ENCODE data around the gene CLDN20.
"Not testable (repeated sequence)": the region's sequence is repeated elsewhere in the genome, so short reads cannot be mapped to it uniquely, and the experiment has no call there.

Gene CLDN20, protein sequence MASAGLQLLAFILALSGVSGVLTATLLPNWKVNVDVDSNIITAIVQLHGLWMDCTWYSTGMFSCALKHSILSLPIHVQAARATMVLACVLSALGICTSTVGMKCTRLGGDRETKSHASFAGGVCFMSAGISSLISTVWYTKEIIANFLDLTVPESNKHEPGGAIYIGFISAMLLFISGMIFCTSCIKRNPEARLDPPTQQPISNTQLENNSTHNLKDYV
- total RNA-seq = 0 reads per million in 3 donors

DNA sequence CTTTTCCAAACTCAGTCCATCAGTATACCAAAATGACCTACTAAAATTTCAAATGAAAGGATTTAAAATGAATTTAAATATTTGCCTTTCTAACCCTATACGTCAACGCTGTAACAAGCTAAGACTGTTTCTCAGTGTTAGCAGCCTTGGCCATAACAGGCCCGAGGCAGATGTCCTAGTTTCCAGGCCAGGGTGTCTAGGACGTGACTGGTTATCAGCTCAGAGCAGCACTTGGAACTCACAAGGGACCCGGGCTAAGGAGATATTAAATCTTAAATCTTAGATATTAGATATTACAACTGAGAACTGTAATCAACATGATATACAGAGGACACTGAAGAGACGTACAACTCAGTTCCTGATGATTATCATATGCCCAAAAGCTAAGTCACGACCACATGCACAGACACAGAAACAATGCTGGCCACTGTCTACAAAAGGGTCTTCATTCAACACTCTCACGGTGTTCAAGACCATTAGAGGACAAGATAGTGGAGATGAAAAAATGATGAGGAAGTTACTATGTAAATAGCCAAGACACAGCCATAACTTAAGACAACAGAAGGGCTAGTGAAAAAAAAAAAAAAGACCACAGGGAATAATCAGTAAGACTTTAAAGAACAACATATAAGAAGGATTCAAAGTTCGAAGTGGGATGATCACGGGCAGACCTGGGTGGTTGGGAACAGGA lies at the start of gene CLDN20:
TSS of gene CLDN20 (plus strand) at position 641 of the 691 bp plus-strand sequence. CDS start 11,707 bp downstream, outside the sequence.
- peaks cover 30% of the 10 kb centered on the region for H3K36me3 ChIP-seq (ENCODE audit: control insufficient read depth, insufficient read depth, low read length)
- no peak within 1 kb of the TSS for H3K4me3 ChIP-seq (ENCODE audit: insufficient read depth, low read depth, low read length, poor library complexity, severe bottlenecking)
- no peak within 1 kb of the TSS for H3K27ac ChIP-seq (ENCODE audit: insufficient read depth, low read length, poor library complexity, severe bottlenecking)

DNA sequence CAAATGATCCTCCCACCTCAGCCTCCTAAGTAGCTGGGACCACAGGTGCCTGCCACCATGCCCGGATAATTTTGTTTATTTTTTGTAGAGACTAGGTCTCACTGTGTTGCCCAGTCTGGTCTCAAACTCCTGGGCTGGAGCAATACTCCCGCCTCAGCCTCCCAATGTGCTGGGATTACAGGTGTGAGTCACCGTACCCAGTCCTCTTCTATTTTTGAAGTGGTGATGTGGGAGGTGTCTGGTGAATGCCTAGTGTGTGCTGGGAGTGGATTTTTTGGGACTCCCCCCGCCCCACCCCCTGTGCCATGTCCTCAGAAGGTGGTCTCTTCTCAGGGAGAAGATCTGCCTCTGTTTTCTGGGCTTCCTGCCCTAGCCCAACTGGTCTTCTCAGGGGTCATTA lies 47.9 kb upstream of the CLDN20 start:
- no peaks in the 10 kb centered on the region for H3K36me3 ChIP-seq (ENCODE audit: control insufficient read depth, insufficient read depth, low read length)
- H3K4me1 ChIP-seq (ENCODE audit: control insufficient read depth, insufficient read depth, low read length, poor library complexity, severe bottlenecking) = no peaks in the 10 kb centered on the region
- no peak for DNase-seq
- no peaks in the 10 kb centered on the region for H3K9me3 ChIP-seq (ENCODE audit: control insufficient read depth, low read length)
- H3K4me3 ChIP-seq (ENCODE audit: insufficient read depth, low read depth, low read length, poor library complexity, severe bottlenecking) = no peak overlapping the region
- H3K27ac ChIP-seq (ENCODE audit: insufficient read depth, low read length, poor library complexity, severe bottlenecking) = no peak overlapping the region
- H3K27me3 ChIP-seq (replicated peaks; ENCODE audit: control insufficient read depth, insufficient read depth, low read length, poor library complexity, severe bottlenecking) = no peaks in the 10 kb centered on the region

More for the DNA sequence above, at the start of gene CLDN20:
- Histone ChIP-seq H3K9me3 (ENCODE audit: control insufficient read depth, low read length) (no peaks in the 10 kb centered on the region), H3K4me1 (ENCODE audit: control insufficient read depth, insufficient read depth, low read length, poor library complexity, severe bottlenecking) (no peaks in the 10 kb centered on the region), H3K27me3 (replicated peaks; ENCODE audit: control insufficient read depth, insufficient read depth, low read length, poor library complexity, severe bottlenecking) (no peaks in the 10 kb centered on the region)
- DNase-seq = no peak

DNA sequence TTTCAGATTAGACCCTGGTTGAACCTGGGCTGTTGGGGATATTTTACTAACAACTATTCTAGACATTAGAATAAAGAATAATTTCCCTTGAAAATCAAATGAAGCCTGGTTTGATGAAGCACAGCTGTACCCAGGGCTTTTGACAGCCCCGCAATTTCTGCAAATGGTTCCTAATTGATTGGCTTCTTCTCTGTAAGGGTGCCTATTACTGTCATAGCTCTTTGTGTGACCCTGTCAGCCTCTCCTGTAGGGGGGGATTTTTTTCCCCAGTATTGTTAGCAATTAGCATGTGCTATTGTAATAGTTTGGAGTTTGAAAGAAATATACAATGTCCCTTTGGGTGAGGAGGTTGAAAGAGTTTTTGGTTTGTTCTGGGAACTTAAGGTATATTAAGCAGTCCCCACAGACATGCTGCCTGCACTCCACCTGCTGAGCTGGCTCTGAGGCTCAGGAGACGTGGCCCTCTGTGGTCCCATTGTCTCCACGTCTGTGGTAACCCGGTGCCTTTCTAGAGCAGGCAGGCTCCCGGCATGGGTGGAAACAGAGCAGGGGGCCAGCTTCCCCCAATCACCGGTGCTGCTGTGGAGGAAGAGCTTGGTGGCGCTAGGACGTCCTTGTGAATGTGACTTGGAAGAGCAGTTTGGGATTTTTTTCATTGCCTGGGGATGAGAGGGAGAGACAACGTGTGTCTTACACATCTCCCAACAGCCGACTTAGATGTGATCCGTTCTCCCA lies 47.3 kb upstream of the CLDN20 start:
- Histone ChIP-seq H3K4me3 (ENCODE audit: insufficient read depth, low read depth, low read length, poor library complexity, severe bottlenecking) (no peak overlapping the region), H3K27me3 (replicated peaks; ENCODE audit: control insufficient read depth, insufficient read depth, low read length, poor library complexity, severe bottlenecking) (no peaks in the 10 kb centered on the region), H3K9me3 (ENCODE audit: control insufficient read depth, low read length) (no peaks in the 10 kb centered on the region), H3K4me1 (ENCODE audit: control insufficient read depth, insufficient read depth, low read length, poor library complexity, severe bottlenecking) (no peaks in the 10 kb centered on the region), H3K36me3 (ENCODE audit: control insufficient read depth, insufficient read depth, low read length) (no peaks in the 10 kb centered on the region), H3K27ac (ENCODE audit: insufficient read depth, low read length, poor library complexity, severe bottlenecking) (no peak overlapping the region)
- DNase-seq = no peak

DNA sequence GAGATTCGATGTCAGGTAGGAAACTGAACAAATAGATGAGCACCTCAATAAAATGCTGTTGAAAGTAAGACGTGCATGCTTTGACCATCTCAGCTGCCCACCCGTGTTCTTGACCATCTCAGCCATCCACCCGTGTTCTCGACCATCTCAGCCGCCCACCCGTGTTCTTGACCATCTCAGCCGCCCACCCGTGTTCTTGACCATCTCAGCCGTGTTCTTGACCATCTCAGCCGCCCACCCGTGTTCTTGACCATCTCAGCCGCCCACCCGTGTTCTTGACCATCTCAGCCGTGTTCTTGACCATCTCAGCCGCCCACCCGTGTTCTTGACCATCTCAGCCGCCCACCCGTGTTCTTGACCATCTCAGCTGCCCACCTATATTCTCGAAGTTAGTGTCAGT lies 45.1 kb upstream of the CLDN20 start:
- H3K9me3 ChIP-seq (ENCODE audit: control insufficient read depth, low read length); H3K4me1 ChIP-seq (ENCODE audit: control insufficient read depth, insufficient read depth, low read length, poor library complexity, severe bottlenecking); H3K27me3 ChIP-seq (replicated peaks; ENCODE audit: control insufficient read depth, insufficient read depth, low read length, poor library complexity, severe bottlenecking); H3K36me3 ChIP-seq (ENCODE audit: control insufficient read depth, insufficient read depth, low read length); DNase-seq; H3K4me3 ChIP-seq (ENCODE audit: insufficient read depth, low read depth, low read length, poor library complexity, severe bottlenecking); H3K27ac ChIP-seq (ENCODE audit: insufficient read depth, low read length, poor library complexity, severe bottlenecking): not testable (repeated sequence)

DNA sequence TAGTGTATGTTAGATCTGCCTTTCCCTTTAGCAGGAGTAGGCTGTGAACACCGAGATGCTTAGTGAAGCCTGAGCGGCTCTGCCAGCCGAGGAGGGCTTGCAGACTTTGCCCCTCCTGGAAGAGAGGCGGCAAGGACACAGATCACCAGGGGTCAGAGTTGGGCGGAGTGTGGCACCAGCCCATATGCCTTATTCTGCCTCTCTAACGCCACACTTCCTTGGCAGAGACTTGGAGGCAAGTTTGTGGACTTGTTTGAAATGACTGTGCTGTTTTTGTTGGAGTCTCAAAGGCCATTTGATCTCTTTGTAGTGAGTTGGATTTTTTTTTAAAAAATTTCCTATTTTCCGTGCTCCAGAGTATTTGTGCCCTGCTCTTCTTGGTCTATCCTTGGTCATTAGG lies 44.5 kb upstream of the CLDN20 start:
- Histone ChIP-seq H3K27ac (ENCODE audit: insufficient read depth, low read length, poor library complexity, severe bottlenecking) (no peak overlapping the region), H3K36me3 (ENCODE audit: control insufficient read depth, insufficient read depth, low read length) (no peaks in the 10 kb centered on the region), H3K9me3 (ENCODE audit: control insufficient read depth, low read length) (no peaks in the 10 kb centered on the region), H3K27me3 (replicated peaks; ENCODE audit: control insufficient read depth, insufficient read depth, low read length, poor library complexity, severe bottlenecking) (no peaks in the 10 kb centered on the region), H3K4me3 (ENCODE audit: insufficient read depth, low read depth, low read length, poor library complexity, severe bottlenecking) (no peak overlapping the region), H3K4me1 (ENCODE audit: control insufficient read depth, insufficient read depth, low read length, poor library complexity, severe bottlenecking) (no peaks in the 10 kb centered on the region)
- no peak for DNase-seq

DNA sequence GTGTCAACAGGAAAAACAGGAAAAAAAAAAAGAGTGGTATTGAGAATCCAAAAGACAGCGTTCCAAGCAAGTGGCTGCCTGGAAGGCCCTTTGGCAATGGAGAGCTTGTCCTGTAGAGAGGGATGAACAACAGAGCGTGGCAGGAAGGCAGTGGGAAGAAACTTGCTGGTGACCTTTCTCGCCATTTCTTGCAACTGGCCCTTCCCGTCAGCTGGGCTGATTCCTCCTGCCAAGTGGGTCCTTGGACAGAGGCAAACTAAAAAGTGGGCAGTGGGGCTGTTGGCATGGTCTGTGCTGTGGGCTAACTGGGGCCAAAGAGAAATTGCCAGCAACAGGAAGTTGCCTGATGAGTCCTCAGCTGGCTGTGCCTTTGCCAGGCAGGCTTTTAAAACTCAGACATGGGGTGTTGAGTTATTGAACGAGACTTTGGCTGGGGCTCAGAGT lies 43.9 kb upstream of the CLDN20 start:
- H3K4me1 ChIP-seq (ENCODE audit: control insufficient read depth, insufficient read depth, low read length, poor library complexity, severe bottlenecking) = no peaks in the 10 kb centered on the region
- no peak overlapping the region for H3K27ac ChIP-seq (ENCODE audit: insufficient read depth, low read length, poor library complexity, severe bottlenecking)
- DNase-seq = no peak

DNA sequence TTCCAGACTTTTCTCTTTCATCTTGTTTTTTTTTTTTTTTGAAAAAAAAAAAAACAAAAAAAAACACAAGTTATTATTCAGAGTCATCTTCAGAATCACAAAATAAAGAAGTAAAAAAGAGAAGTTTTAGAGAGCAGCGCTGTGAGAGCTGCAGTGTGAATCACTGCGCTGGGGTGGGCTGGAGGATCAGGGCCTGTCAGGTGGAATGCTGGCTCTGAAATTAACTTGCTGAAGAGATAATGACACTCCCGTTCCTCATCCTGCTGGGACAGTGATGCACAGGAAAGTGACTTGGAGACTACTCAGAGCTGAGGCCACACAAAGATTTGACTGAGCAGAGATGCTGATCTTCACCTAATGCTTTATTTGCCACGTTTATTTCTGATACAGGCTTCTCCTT lies 42.7 kb upstream of the CLDN20 start:
- Histone ChIP-seq H3K36me3 (ENCODE audit: control insufficient read depth, insufficient read depth, low read length) (no peaks in the 10 kb centered on the region), H3K27ac (ENCODE audit: insufficient read depth, low read length, poor library complexity, severe bottlenecking) (no peak overlapping the region), H3K4me3 (ENCODE audit: insufficient read depth, low read depth, low read length, poor library complexity, severe bottlenecking) (no peak overlapping the region), H3K27me3 (replicated peaks; ENCODE audit: control insufficient read depth, insufficient read depth, low read length, poor library complexity, severe bottlenecking) (no peaks in the 10 kb centered on the region), H3K4me1 (ENCODE audit: control insufficient read depth, insufficient read depth, low read length, poor library complexity, severe bottlenecking) (no peaks in the 10 kb centered on the region), H3K9me3 (ENCODE audit: control insufficient read depth, low read length) (no peaks in the 10 kb centered on the region)
- no peak for DNase-seq

More for the DNA sequence above, 43.9 kb upstream of the CLDN20 start:
- no peaks in the 10 kb centered on the region for H3K9me3 ChIP-seq (ENCODE audit: control insufficient read depth, low read length)
- no peak overlapping the region for H3K4me3 ChIP-seq (ENCODE audit: insufficient read depth, low read depth, low read length, poor library complexity, severe bottlenecking)
- H3K36me3 ChIP-seq (ENCODE audit: control insufficient read depth, insufficient read depth, low read length) = no peaks in the 10 kb centered on the region
- no peaks in the 10 kb centered on the region for H3K27me3 ChIP-seq (replicated peaks; ENCODE audit: control insufficient read depth, insufficient read depth, low read length, poor library complexity, severe bottlenecking)

DNA sequence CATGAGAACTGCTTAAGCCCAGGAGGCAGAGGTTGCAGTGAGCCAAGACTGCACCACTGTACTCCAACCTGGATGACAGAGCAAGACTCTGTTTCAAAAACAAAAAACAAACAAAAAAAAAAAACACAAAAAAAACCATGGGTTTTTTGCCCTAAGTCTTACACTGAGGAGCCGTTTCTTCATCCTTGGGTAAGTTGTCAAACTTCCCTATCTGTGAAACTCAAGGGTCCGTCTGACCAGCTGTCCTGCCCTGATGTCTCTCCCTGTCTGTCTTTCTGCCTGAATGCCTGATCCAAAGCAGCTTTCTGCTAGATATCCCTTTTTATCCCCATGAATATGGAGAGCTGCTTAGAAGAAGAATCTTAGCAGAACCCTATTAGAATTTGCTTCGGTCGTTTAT lies 41.3 kb upstream of the CLDN20 start:
- H3K27me3 ChIP-seq (replicated peaks; ENCODE audit: control insufficient read depth, insufficient read depth, low read length, poor library complexity, severe bottlenecking) = no peaks in the 10 kb centered on the region
- H3K9me3 ChIP-seq (ENCODE audit: control insufficient read depth, low read length) = no peaks in the 10 kb centered on the region
- H3K4me1 ChIP-seq (ENCODE audit: control insufficient read depth, insufficient read depth, low read length, poor library complexity, severe bottlenecking) = no peaks in the 10 kb centered on the region
- H3K36me3 ChIP-seq (ENCODE audit: control insufficient read depth, insufficient read depth, low read length) = no peaks in the 10 kb centered on the region
- no peak overlapping the region for H3K27ac ChIP-seq (ENCODE audit: insufficient read depth, low read length, poor library complexity, severe bottlenecking)
- H3K4me3 ChIP-seq (ENCODE audit: insufficient read depth, low read depth, low read length, poor library complexity, severe bottlenecking) = no peak overlapping the region
- DNase-seq = no peak

DNA sequence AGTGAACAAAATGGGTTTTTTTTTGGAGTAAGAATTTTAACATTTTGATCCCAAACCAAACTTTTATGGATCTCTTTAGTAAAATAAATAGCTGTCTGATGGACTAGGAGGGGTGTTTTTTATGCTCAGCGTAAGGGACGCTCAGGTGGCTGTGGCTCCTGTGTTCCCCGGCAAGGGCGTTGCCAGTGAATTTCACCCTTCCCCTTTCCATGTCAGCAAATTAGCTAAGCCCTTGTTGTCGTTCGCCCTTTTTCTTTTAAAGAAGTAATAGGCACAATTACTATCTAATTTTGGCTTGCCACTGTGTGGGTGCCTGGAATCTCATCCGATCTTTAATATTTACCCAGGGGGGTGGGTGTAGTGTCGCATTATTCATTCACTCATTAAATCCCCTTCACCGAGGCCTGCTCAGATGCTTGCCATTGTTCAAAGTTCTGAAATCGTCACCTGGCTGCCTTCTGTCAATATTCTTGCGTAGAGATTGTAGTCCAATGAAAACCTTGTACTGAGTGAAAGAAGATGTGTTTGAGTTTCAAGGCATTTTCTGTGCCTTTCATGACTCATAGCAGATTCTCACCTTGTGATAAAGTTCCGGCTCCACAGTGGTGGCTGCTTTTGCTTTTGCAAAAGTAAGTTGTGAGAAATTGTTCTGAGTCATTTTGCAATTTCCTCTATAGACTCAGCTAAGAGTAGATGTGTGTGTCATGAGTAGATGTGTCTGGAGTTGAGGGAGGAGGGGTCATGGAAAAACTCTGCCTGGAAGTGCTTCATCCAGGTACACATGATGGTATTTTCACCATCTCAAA lies 40.0 kb upstream of the CLDN20 start:
- Histone ChIP-seq H3K27ac (ENCODE audit: insufficient read depth, low read length, poor library complexity, severe bottlenecking) (no peak overlapping the region), H3K4me3 (ENCODE audit: insufficient read depth, low read depth, low read length, poor library complexity, severe bottlenecking) (no peak overlapping the region), H3K27me3 (replicated peaks; ENCODE audit: control insufficient read depth, insufficient read depth, low read length, poor library complexity, severe bottlenecking) (no peaks in the 10 kb centered on the region), H3K9me3 (ENCODE audit: control insufficient read depth, low read length) (no peaks in the 10 kb centered on the region), H3K36me3 (ENCODE audit: control insufficient read depth, insufficient read depth, low read length) (no peaks in the 10 kb centered on the region), H3K4me1 (ENCODE audit: control insufficient read depth, insufficient read depth, low read length, poor library complexity, severe bottlenecking) (no peaks in the 10 kb centered on the region)
- DNase-seq = no peak
